GM21576 (cell line): ENCODE measurements around the gene NAA30.

Experiments
- ATAC-seq: cut with Tn5 transposase; IDR thresholded peaks from one replicate; pipeline ENCODE4 v1.9.1; 2021; ENCODE audit warnings: mild to moderate bottlenecking, moderate library complexity; ENCODE audit not compliant: unreplicated experiment

Gene NAA30

GRCh38 chr14:57391517-57392195, 1.3 kb downstream of the NAA30 start:
- ATAC-seq: no peak

- ATAC-seq: no peak
Observed at GRCh38 chr14:57392830-57393229, 2.4 kb downstream of the NAA30 start.

- ATAC-seq: no peak
Observed at GRCh38 chr14:57400556-57401494, 10.4 kb downstream of the NAA30 start.

- no peak for ATAC-seq
Observed at GRCh38 chr14:57401501-57401900, 11.1 kb downstream of the NAA30 start.

- no peak for ATAC-seq
Observed at GRCh38 chr14:57402173-57402852, 11.9 kb downstream of the NAA30 start.

GRCh38 chr14:57403521-57403864, 13.1 kb downstream of the NAA30 start:
- no peak for ATAC-seq

GRCh38 chr14:57405562-57405961, 15.2 kb downstream of the NAA30 start:
- no peak for ATAC-seq

GRCh38 chr14:57408037-57408436, 17.7 kb downstream of the NAA30 start:
- ATAC-seq: no peak

- no peak for ATAC-seq
Observed at GRCh38 chr14:57408634-57409033, 18.2 kb downstream of the NAA30 start.

GRCh38 chr14:57412341-57412740, 22.0 kb downstream of the NAA30 start:
- ATAC-seq: no peak

- ATAC-seq: no peak
Observed at GRCh38 chr14:57413849-57414248, 23.5 kb downstream of the NAA30 start.

GRCh38 chr14:57417228-57417627, 26.8 kb downstream of the NAA30 start:
- ATAC-seq: no peak

GRCh38 chr14:57418999-57419398, 28.6 kb downstream of the NAA30 start:
- ATAC-seq: no peak

- no peak for ATAC-seq
Observed at GRCh38 chr14:57420033-57420432, 29.6 kb downstream of the NAA30 start.

GRCh38 chr14:57420986-57421385, 30.6 kb downstream of the NAA30 start:
- ATAC-seq: no peak

GRCh38 chr14:57435923-57436322, 45.5 kb downstream of the NAA30 start:
- ATAC-seq: no peak

- ATAC-seq: no peak
Observed at GRCh38 chr14:57461777-57462320, 71.5 kb downstream of the NAA30 start.

GRCh38 chr14:57462551-57462950, 72.2 kb downstream of the NAA30 start:
- ATAC-seq: no peak

- ATAC-seq: peak; percentile 84
Observed at GRCh38 chr14:57464008-57464730, 73.8 kb downstream of the NAA30 start.
